Activated CD8-positive, alpha-beta T cell treated with anti-CD3 and anti-CD28 coated beads for 36 hours (primary cell): ENCODE results near the gene KCNJ10. TPM values are rescaled to one million over a fixed set of nuclear protein-coding genes. Genes with fewer than 3 reads are reported as not detected.

ENCODE experiments used
- ATAC-seq: fragments of 200-7000 bp; cut with Tn5 transposase; one replicate; pipeline ENCODE4 v1.10.0; 2021; ENCODE audit warnings: mild to moderate bottlenecking, moderate library complexity
- CTCF ChIA-PET: fragments of 350-600 bp; sonication (Branson Sonifier 250); formaldehyde crosslinking; loops from one replicate; lab custom pipeline; 2021; ENCODE audit warnings: antibody characterized with exemption; lab: Charles Lee
- POLR2A ChIA-PET: fragments of 350-600 bp; sonication (Branson Sonifier 250); formaldehyde crosslinking; loops from one replicate; lab custom pipeline; 2021; ENCODE audit warnings: antibody characterized with exemption; lab: Charles Lee
- DNase-seq: peaks from one replicate; pipeline ENCODE4 v3.0.0-alpha.2; 2020
- H3K27ac Mint-ChIP-seq: one replicate; pipeline ENCODE4 v1.8.0; 2021; ENCODE audit warnings: mild to moderate bottlenecking, mixed read lengths
- H3K27me3 Mint-ChIP-seq: one replicate; pipeline ENCODE4 v1.8.0; 2021; ENCODE audit warnings: mixed read lengths
- H3K36me3 Mint-ChIP-seq: one replicate; pipeline ENCODE4 v1.8.0; 2021; ENCODE audit warnings: low read depth, mixed read lengths
- H3K4me1 Mint-ChIP-seq: one replicate; pipeline ENCODE4 v1.8.0; 2021; ENCODE audit warnings: low read depth, mixed read lengths
- H3K4me3 Mint-ChIP-seq: one replicate; pipeline ENCODE4 v1.8.0; 2021; ENCODE audit warnings: mild to moderate bottlenecking, moderate library complexity, mixed read lengths
- H3K9me3 Mint-ChIP-seq: one replicate; pipeline ENCODE4 v1.8.0; 2021; ENCODE audit warnings: mixed read lengths
- CTCF ChIP-seq: fragments of 200-600 bp; IDR thresholded peaks from one replicate; pipeline ENCODE4 v1.8.0; 2022; ENCODE audit warnings: antibody characterized with exemption, mild to moderate bottlenecking
- intact Hi-C: fragments of 100-400 bp; cut with micrococcal nuclease; formaldehyde crosslinking; loops from one replicate; pipeline ENCODE4 v1.10.0; 2022
- total RNA-seq, 2 experiments: library from RNA; stranded (reverse); gene quantifications; one replicate each; pipeline ENCODE4 v1.2.3, GENCODE V29; 2021

KCNJ10 gene
- total RNA-seq, 2 experiments from 2014 or later, result 0.14 to 0.29 TPM

- CTCF ChIA-PET, result interaction anchor here (0.7 to 7.3 kb wide), 11 partner anchors 10 to 279 kb away, joined by 3 to 119 read pairs (median 4); partner anchors contain the start of genes KCNJ9 and PIGM
- Mint-ChIP-seq H3K27me3 (no peaks in the 10 kb centered on the region), H3K9me3 (no peaks in the 10 kb centered on the region), H3K36me3 (peaks cover 6% of the 10 kb centered on the region), H3K4me3 (peak overlapping the region; percentile 85), H3K27ac (peak overlapping the region; percentile 90), H3K4me1 (peaks cover 67% of the 10 kb centered on the region)
- POLR2A ChIA-PET, result interaction anchor here (1.0 to 1.7 kb wide), 8 partner anchors 11 to 172 kb away, joined by 3 to 8 read pairs (median 3); partner anchors contain the start of genes DCAF8 and TAGLN2
- TF ChIP-seq CTCF, result no peak
- ATAC-seq (peak; percentile 13), DNase-seq (peak; percentile 81)
- intact Hi-C loops, result loop anchor here (10.0 kb wide), 1 partner anchor 517 kb away; no protein-coding TSS in a partner anchor
Measured at GRCh38 chr1:160097151-160097910, 27.4 kb upstream of the KCNJ10 start.

GRCh38 chr1:160096274-160097116 lies 26.5 kb upstream of the KCNJ10 start:
- peaks cover 61% of the 10 kb centered on the region for H3K4me1 Mint-ChIP-seq
- H3K36me3 Mint-ChIP-seq, result peaks cover 8% of the 10 kb centered on the region
- H3K27ac Mint-ChIP-seq, result peak overlapping the region; percentile 90
- no peaks in the 10 kb centered on the region for H3K9me3 Mint-ChIP-seq
- ChIA-PET CTCF (interaction anchor here (0.6 to 7.3 kb wide), 8 partner anchors 9 to 280 kb away, joined by 3 to 119 read pairs (median 10); partner anchors contain the start of gene KCNJ9), POLR2A (interaction anchor here (1.1 kb wide), 2 partner anchors 14 to 166 kb away, joined by 3 read pairs; partner anchors contain the start of gene DCAF8)
- H3K27me3 Mint-ChIP-seq, result no peaks in the 10 kb centered on the region
- TF ChIP-seq CTCF, result no peak
- DNase-seq (peak; percentile 49), ATAC-seq (no peak)
- intact Hi-C loops, result loop anchor here (10.0 kb wide), 1 partner anchor 518 kb away; no protein-coding TSS in a partner anchor
- peak overlapping the region; percentile 85 for H3K4me3 Mint-ChIP-seq

- H3K9me3 Mint-ChIP-seq, result no peaks in the 10 kb centered on the region
- DNase-seq (no peak), ATAC-seq (no peak)
- H3K27ac Mint-ChIP-seq, result no peak overlapping the region
- intact Hi-C loops, result loop anchor here (10.0 kb wide), 1 partner anchor 519 kb away; no protein-coding TSS in a partner anchor
- CTCF ChIA-PET, result interaction anchor here (0.6 to 7.3 kb wide), 3 partner anchors 12 to 157 kb away, joined by 3 to 119 read pairs (median 22); partner anchors contain the start of gene KCNJ9
- no peak for TF ChIP-seq CTCF
- no peaks in the 10 kb centered on the region for H3K27me3 Mint-ChIP-seq
- H3K4me3 Mint-ChIP-seq, result no peak overlapping the region
- peaks cover 51% of the 10 kb centered on the region for H3K4me1 Mint-ChIP-seq
- POLR2A ChIA-PET, result interaction anchor here (0.7 kb wide), 1 partner anchor 14 kb away, joined by 3 read pairs; no protein-coding TSS in a partner anchor
- H3K36me3 Mint-ChIP-seq, result peaks cover 8% of the 10 kb centered on the region
Measured at GRCh38 chr1:160095382-160096105, 25.6 kb upstream of the KCNJ10 start.

GRCh38 chr1:160094806-160095205 lies 24.8 kb upstream of the KCNJ10 start:
- CTCF ChIA-PET, result interaction anchor here (4.4 to 7.3 kb wide), 2 partner anchors 11 to 16 kb away, joined by 22 to 119 read pairs; partner anchors contain the start of gene KCNJ9
- Mint-ChIP-seq H3K27ac (no peak overlapping the region), H3K36me3 (peaks cover 8% of the 10 kb centered on the region), H3K4me3 (no peak overlapping the region), H3K27me3 (no peaks in the 10 kb centered on the region), H3K9me3 (no peaks in the 10 kb centered on the region), H3K4me1 (peaks cover 46% of the 10 kb centered on the region)
- POLR2A ChIA-PET, result no interaction called here
- no peak for TF ChIP-seq CTCF
- intact Hi-C loops, result loop anchor here (10.0 kb wide), 1 partner anchor 520 kb away; no protein-coding TSS in a partner anchor
- no peak for ATAC-seq
- no peak for DNase-seq
